Panc1 (cell line): ENCODE data around the gene S100A6. TPM values are rescaled to one million over a fixed set of nuclear protein-coding genes. Genes with fewer than 3 reads are reported as not detected.

Experiments
- ATAC-seq: fragments of 200-7000 bp; cut with Tn5 transposase; 2 replicates; pipeline ENCODE4 v1.9.1; 2020; ENCODE audit warnings: mild to moderate bottlenecking, moderate library complexity
- BruUV-seq: library from RNA; stranded (reverse); fragments of 400-500 nt; replicated peaks from 2 replicates; lab custom pipeline; 2021; lab: Mats Ljungman, UMichigan
- CTCF ChIA-PET: fragments of 300-600 bp; sonication (Branson Sonifier 250); formaldehyde crosslinking; loops from one replicate; lab custom pipeline; 2022; ENCODE audit warnings: antibody characterized with exemption; lab: Charles Lee
- POLR2A ChIA-PET: fragments of 300-600 bp; sonication (Branson Sonifier 250); formaldehyde crosslinking; loops from one replicate; lab custom pipeline; 2022; ENCODE audit warnings: antibody characterized with exemption; lab: Charles Lee
- DNase-seq: peaks from one replicate; pipeline ENCODE4 v3.0.0-alpha.2; 2010; ENCODE audit warnings: low read depth, low spot score
- H3K27ac ChIP-seq: 2 replicates; pipeline ENCODE4 v1.5.1; 2011; ENCODE audit warnings: mild to moderate bottlenecking, low read length, inconsistent platforms
- H3K27me3 ChIP-seq: fragments of 200-500 bp; sonication (Bioruptor generic); 2 replicates; pipeline ENCODE4 v1.6.0; 2014; ENCODE audit warnings: low read length, inconsistent platforms; ENCODE audit not compliant: control insufficient read depth, insufficient read depth
- H3K36me3 ChIP-seq: fragments of 200-500 bp; sonication (Bioruptor generic); 2 replicates; pipeline ENCODE4 v1.5.1; 2014; ENCODE audit warnings: inconsistent platforms, mild to moderate bottlenecking, low read length, moderate library complexity; ENCODE audit not compliant: control insufficient read depth, insufficient read depth
- H3K4me1 ChIP-seq: 2 replicates; pipeline ENCODE4 v1.5.1; 2011; ENCODE audit warnings: inconsistent platforms, mild to moderate bottlenecking, low read length, moderate library complexity; ENCODE audit not compliant: control insufficient read depth, insufficient read depth
- H3K4me3 ChIP-seq, 2 experiments: 2 replicates each; pipeline ENCODE4 v1.5.1; 2011 to 2012; ENCODE audit warnings: low read depth in 2 of 2, low read length in 2 of 2, mild to moderate bottlenecking in 2 of 2, inconsistent platforms in 1 of 2, moderate library complexity in 1 of 2
- H3K9me3 ChIP-seq: fragments of 200-500 bp; sonication (Bioruptor generic); 2 replicates; pipeline ENCODE4 v1.5.1; 2014; ENCODE audit warnings: low read depth, mild to moderate bottlenecking, inconsistent platforms, low read length, moderate library complexity; ENCODE audit not compliant: control insufficient read depth, insufficient read depth
- POLR2AphosphoS5 ChIP-seq: IDR thresholded peaks from 2 replicates; pipeline ENCODE4 v1.6.1; 2012; ENCODE audit warnings: mild to moderate bottlenecking, low read depth, low read length, moderate library complexity
- SIN3A ChIP-seq: IDR thresholded peaks from 2 replicates; pipeline ENCODE4 v1.6.1; 2012; ENCODE audit warnings: low read depth, mild to moderate bottlenecking, low read length, moderate library complexity, borderline replicate concordance; ENCODE audit not compliant: insufficient read depth
- TCF7L2 ChIP-seq: IDR thresholded peaks from 2 replicates; pipeline ENCODE4 v1.6.1; 2011; ENCODE audit warnings: mild to moderate bottlenecking, low read depth, low read length, inconsistent platforms
- in situ Hi-C: cut with HindIII; loops from 2 replicates; pipeline ENCODE4 v1.10.0; 2016; ENCODE audit warnings: low sequenced_read_pairs, low pct_unique_long_range_greater_than_20kb
- intact Hi-C: fragments of 100-400 bp; cut with micrococcal nuclease; formaldehyde crosslinking; loops from one replicate; pipeline ENCODE4 v1.10.0; 2022; ENCODE audit not compliant: unreplicated experiment
- total RNA-seq: library from RNA; stranded (reverse); gene quantifications from one replicate; pipeline ENCODE4 v1.2.1, GENCODE V29; 2021; ENCODE audit not compliant: unreplicated experiment
- TF ChIP-seq, protein P1 (sequence below): fragments of 450-650 bp; IDR thresholded peaks from 2 replicates; pipeline ENCODE4 v1.5.1; 2017; ENCODE audit warnings: mild to moderate bottlenecking
- TF ChIP-seq, protein P2 (sequence below), 2 experiments: IDR thresholded peaks; 2 replicates each; pipeline ENCODE4 v1.6.1; 2011 to 2012; ENCODE audit warnings: low read depth in 2 of 2, control low read depth in 1 of 2, low read length in 1 of 2, mild to moderate bottlenecking in 1 of 2, moderate library complexity in 1 of 2; ENCODE audit not compliant: insufficient read depth in 1 of 2

The S100A6 gene
- total RNA-seq, 1 experiment from 2014 or later, result 1,986 TPM

DNA sequence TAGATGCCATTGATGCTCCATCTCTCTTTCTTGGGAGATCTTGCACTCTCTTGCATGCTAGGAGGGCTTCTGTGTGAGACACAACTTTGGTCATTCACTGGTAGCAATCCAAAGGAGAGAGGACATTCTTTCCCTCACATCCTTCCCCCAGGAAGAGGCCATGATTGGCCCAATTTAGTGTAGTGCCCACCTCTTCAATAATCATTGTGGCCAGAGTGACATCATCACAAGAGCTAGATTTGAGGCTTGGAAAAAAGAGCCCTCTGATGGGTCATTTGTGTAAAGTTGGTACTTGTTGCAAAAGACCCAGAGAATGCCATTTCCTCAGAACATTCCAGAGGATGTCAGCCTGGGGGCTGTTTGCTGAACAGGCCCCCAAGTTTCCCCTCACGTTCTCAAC is 30.2 kb downstream of the S100A6 start:
- in situ Hi-C loops (no loop called here), intact Hi-C loops (loop anchor here (5.0 kb wide), 1 partner anchor 157 kb away; no protein-coding TSS in a partner anchor)
- ATAC-seq, result no peak
- peak overlapping the region; percentile 71 for H3K27ac ChIP-seq
- H3K36me3 ChIP-seq, result no peaks in the 10 kb centered on the region
- peaks cover 23% of the 10 kb centered on the region for H3K4me1 ChIP-seq
- no peaks in the 10 kb centered on the region for H3K9me3 ChIP-seq
- no peaks in the 10 kb centered on the region for H3K27me3 ChIP-seq
- TF ChIP-seq TCF7L2, result no peak
- TF ChIP-seq, protein P1, sequence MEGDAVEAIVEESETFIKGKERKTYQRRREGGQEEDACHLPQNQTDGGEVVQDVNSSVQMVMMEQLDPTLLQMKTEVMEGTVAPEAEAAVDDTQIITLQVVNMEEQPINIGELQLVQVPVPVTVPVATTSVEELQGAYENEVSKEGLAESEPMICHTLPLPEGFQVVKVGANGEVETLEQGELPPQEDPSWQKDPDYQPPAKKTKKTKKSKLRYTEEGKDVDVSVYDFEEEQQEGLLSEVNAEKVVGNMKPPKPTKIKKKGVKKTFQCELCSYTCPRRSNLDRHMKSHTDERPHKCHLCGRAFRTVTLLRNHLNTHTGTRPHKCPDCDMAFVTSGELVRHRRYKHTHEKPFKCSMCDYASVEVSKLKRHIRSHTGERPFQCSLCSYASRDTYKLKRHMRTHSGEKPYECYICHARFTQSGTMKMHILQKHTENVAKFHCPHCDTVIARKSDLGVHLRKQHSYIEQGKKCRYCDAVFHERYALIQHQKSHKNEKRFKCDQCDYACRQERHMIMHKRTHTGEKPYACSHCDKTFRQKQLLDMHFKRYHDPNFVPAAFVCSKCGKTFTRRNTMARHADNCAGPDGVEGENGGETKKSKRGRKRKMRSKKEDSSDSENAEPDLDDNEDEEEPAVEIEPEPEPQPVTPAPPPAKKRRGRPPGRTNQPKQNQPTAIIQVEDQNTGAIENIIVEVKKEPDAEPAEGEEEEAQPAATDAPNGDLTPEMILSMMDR, result no peak
- no peak for TF ChIP-seq SIN3A
- TF ChIP-seq POLR2AphosphoS5, result no peak
- TF ChIP-seq, protein P2, sequence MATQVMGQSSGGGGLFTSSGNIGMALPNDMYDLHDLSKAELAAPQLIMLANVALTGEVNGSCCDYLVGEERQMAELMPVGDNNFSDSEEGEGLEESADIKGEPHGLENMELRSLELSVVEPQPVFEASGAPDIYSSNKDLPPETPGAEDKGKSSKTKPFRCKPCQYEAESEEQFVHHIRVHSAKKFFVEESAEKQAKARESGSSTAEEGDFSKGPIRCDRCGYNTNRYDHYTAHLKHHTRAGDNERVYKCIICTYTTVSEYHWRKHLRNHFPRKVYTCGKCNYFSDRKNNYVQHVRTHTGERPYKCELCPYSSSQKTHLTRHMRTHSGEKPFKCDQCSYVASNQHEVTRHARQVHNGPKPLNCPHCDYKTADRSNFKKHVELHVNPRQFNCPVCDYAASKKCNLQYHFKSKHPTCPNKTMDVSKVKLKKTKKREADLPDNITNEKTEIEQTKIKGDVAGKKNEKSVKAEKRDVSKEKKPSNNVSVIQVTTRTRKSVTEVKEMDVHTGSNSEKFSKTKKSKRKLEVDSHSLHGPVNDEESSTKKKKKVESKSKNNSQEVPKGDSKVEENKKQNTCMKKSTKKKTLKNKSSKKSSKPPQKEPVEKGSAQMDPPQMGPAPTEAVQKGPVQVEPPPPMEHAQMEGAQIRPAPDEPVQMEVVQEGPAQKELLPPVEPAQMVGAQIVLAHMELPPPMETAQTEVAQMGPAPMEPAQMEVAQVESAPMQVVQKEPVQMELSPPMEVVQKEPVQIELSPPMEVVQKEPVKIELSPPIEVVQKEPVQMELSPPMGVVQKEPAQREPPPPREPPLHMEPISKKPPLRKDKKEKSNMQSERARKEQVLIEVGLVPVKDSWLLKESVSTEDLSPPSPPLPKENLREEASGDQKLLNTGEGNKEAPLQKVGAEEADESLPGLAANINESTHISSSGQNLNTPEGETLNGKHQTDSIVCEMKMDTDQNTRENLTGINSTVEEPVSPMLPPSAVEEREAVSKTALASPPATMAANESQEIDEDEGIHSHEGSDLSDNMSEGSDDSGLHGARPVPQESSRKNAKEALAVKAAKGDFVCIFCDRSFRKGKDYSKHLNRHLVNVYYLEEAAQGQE (IDR thresholded peaks at IDR 0.05; ENCODE audit: insufficient read depth in 1 of 2, low read depth in 2 of 2, low read length in 1 of 2), result no peak
- CTCF ChIA-PET, result no interaction called here
- no peak for DNase-seq
- POLR2A ChIA-PET, result no interaction called here
- H3K4me3 ChIP-seq, result no peak overlapping the region
- BruUV-seq, result no TSS peak

GRCh38 chr1:153503766-153504165 is 32.0 kb downstream of the S100A6 start:
- in situ Hi-C loops (no loop called here), intact Hi-C loops (no loop called here)
- ChIA-PET CTCF (no interaction called here), POLR2A (no interaction called here)
- DNase-seq, result no peak
- Histone ChIP-seq H3K9me3 (no peaks in the 10 kb centered on the region), H3K4me1 (peaks cover 21% of the 10 kb centered on the region), H3K4me3 (no peak overlapping the region), H3K27me3 (no peaks in the 10 kb centered on the region), H3K27ac (no peak overlapping the region; the same call in 1 of the 2 replicates), H3K36me3 (no peaks in the 10 kb centered on the region)
- BruUV-seq, result no TSS peak
- no peak for TF ChIP-seq TCF7L2
- TF ChIP-seq, protein P2 (IDR thresholded peaks at IDR 0.05; ENCODE audit: insufficient read depth in 1 of 2, low read depth in 2 of 2, low read length in 1 of 2), result no peak
- TF ChIP-seq, protein P1, result no peak
- no peak for TF ChIP-seq POLR2AphosphoS5
- TF ChIP-seq SIN3A, result no peak
- no peak for ATAC-seq
